Activated CD4-positive, alpha-beta T cell treated with anti-CD3 and anti-CD28 coated beads, Interleukin-2, amount 10 ng/mL, durations not matched to agents 7 days and 5 days (primary cell): ENCODE results near the gene NQO1. TPM values are rescaled to one million over a fixed set of nuclear protein-coding genes. Genes with fewer than 3 reads are reported as not detected.

Source experiments
- CTCF ChIA-PET: fragments of 350-600 bp; sonication (Branson Sonifier 250); formaldehyde crosslinking; loops from one replicate; lab custom pipeline; 2021; ENCODE audit warnings: antibody characterized with exemption; lab: Charles Lee
- POLR2A ChIA-PET: fragments of 350-600 bp; sonication (Branson Sonifier 250); formaldehyde crosslinking; loops from one replicate; lab custom pipeline; 2021; ENCODE audit warnings: antibody characterized with exemption; lab: Charles Lee
- DNase-seq: peaks from one replicate; pipeline ENCODE4 v3.0.0-alpha.2; 2020
- H3K27ac Mint-ChIP-seq: one replicate; pipeline ENCODE4 v1.8.0; 2021; ENCODE audit warnings: mild to moderate bottlenecking, moderate library complexity, mixed read lengths
- H3K27me3 Mint-ChIP-seq: one replicate; pipeline ENCODE4 v1.8.0; 2021; ENCODE audit warnings: mixed read lengths
- H3K36me3 Mint-ChIP-seq: one replicate; pipeline ENCODE4 v1.8.0; 2021; ENCODE audit warnings: low read depth, mixed read lengths
- H3K4me1 Mint-ChIP-seq: one replicate; pipeline ENCODE4 v1.8.0; 2021; ENCODE audit warnings: mixed read lengths
- H3K4me3 Mint-ChIP-seq: one replicate; pipeline ENCODE4 v1.8.0; 2021; ENCODE audit warnings: mild to moderate bottlenecking, moderate library complexity, mixed read lengths
- H3K9me3 Mint-ChIP-seq: one replicate; pipeline ENCODE4 v1.8.0; 2021; ENCODE audit warnings: mixed read lengths
- total RNA-seq, 2 experiments: library from RNA; stranded (reverse); gene quantifications; one replicate each; pipeline ENCODE4 v1.2.3, GENCODE V29; 2021

The NQO1 gene
- total RNA-seq, 2 experiments from 2014 or later: 20.4 to 22.4 TPM

GRCh38 chr16:69691980-69692911 lies 34.1 kb downstream of the NQO1 start:
- POLR2A ChIA-PET: interaction anchor here (0.7 kb wide), 1 partner anchor 81 kb away, joined by 3 read pairs; no protein-coding TSS in a partner anchor

GRCh38 chr16:69688589-69688988 lies 37.8 kb downstream of the NQO1 start:
- POLR2A ChIA-PET: no interaction called here
- H3K27ac Mint-ChIP-seq: no peak overlapping the region
- H3K9me3 Mint-ChIP-seq: no peaks in the 10 kb centered on the region
- DNase-seq: no peak
- H3K27me3 Mint-ChIP-seq: no peaks in the 10 kb centered on the region
- CTCF ChIA-PET: no interaction called here
- H3K4me3 Mint-ChIP-seq: no peak overlapping the region
- peaks cover 9% of the 10 kb centered on the region for H3K4me1 Mint-ChIP-seq
- H3K36me3 Mint-ChIP-seq: peaks cover 32% of the 10 kb centered on the region

More at GRCh38 chr16:69691980-69692911, 34.1 kb downstream of the NQO1 start:
- Mint-ChIP-seq H3K4me1 (peaks cover 9% of the 10 kb centered on the region), H3K27me3 (no peaks in the 10 kb centered on the region), H3K9me3 (no peaks in the 10 kb centered on the region), H3K27ac (no peak overlapping the region), H3K4me3 (no peak overlapping the region), H3K36me3 (peaks cover 52% of the 10 kb centered on the region)
- no peak for DNase-seq
- CTCF ChIA-PET: no interaction called here

GRCh38 chr16:69680358-69680757 lies 46.0 kb downstream of the NQO1 start:
- ChIA-PET CTCF (interaction anchor here (0.6 kb wide), 1 partner anchor 10 kb away, joined by 3 read pairs; no protein-coding TSS in a partner anchor), POLR2A (no interaction called here)
- Mint-ChIP-seq H3K27ac (no peak overlapping the region), H3K27me3 (no peaks in the 10 kb centered on the region), H3K4me3 (no peak overlapping the region), H3K9me3 (no peaks in the 10 kb centered on the region), H3K36me3 (peaks cover 14% of the 10 kb centered on the region), H3K4me1 (no peaks in the 10 kb centered on the region)
- DNase-seq: no peak

- no peak overlapping the region for H3K27ac Mint-ChIP-seq
- H3K36me3 Mint-ChIP-seq: peaks cover 24% of the 10 kb centered on the region
- ChIA-PET CTCF (interaction anchor here (0.6 kb wide), 2 partner anchors 67 to 187 kb away, joined by 3 to 4 read pairs; no protein-coding TSS in a partner anchor), POLR2A (interaction anchor here (0.6 kb wide), 1 partner anchor 138 kb away, joined by 4 read pairs; no protein-coding TSS in a partner anchor)
- H3K4me1 Mint-ChIP-seq: no peaks in the 10 kb centered on the region
- H3K27me3 Mint-ChIP-seq: no peaks in the 10 kb centered on the region
- no peak overlapping the region for H3K4me3 Mint-ChIP-seq
- H3K9me3 Mint-ChIP-seq: no peaks in the 10 kb centered on the region
- DNase-seq: no peak
These were observed 53.2 kb downstream of the NQO1 start for GRCh38 chr16:69672998-69673713.

GRCh38 chr16:69672315-69672997 lies 53.9 kb downstream of the NQO1 start:
- H3K36me3 Mint-ChIP-seq: peaks cover 23% of the 10 kb centered on the region

GRCh38 chr16:69669577-69669976 lies 56.8 kb downstream of the NQO1 start:
- Mint-ChIP-seq H3K36me3 (peaks cover 16% of the 10 kb centered on the region), H3K4me3 (no peak overlapping the region), H3K27me3 (no peaks in the 10 kb centered on the region), H3K9me3 (no peaks in the 10 kb centered on the region), H3K27ac (no peak overlapping the region), H3K4me1 (no peaks in the 10 kb centered on the region)
- no peak for DNase-seq
- POLR2A ChIA-PET: interaction anchor here (0.6 kb wide), 1 partner anchor 198 kb away, joined by 5 read pairs; no protein-coding TSS in a partner anchor
- CTCF ChIA-PET: no interaction called here

More at GRCh38 chr16:69672315-69672997, 53.9 kb downstream of the NQO1 start:
- H3K4me3 Mint-ChIP-seq: no peak overlapping the region
- no peaks in the 10 kb centered on the region for H3K27me3 Mint-ChIP-seq
- no peak for DNase-seq
- H3K4me1 Mint-ChIP-seq: no peaks in the 10 kb centered on the region
- POLR2A ChIA-PET: no interaction called here
- no peaks in the 10 kb centered on the region for H3K9me3 Mint-ChIP-seq
- H3K27ac Mint-ChIP-seq: no peak overlapping the region
- CTCF ChIA-PET: interaction anchor here (0.6 kb wide), 1 partner anchor 13 kb away, joined by 3 read pairs; no protein-coding TSS in a partner anchor

GRCh38 chr16:69663846-69664245 lies 62.5 kb downstream of the NQO1 start:
- CTCF ChIA-PET: interaction anchor here (0.6 kb wide), 1 partner anchor 112 kb away, joined by 3 read pairs; no protein-coding TSS in a partner anchor
- POLR2A ChIA-PET: interaction anchor here (0.7 kb wide), 1 partner anchor 44 kb away, joined by 5 read pairs; no protein-coding TSS in a partner anchor
- H3K36me3 Mint-ChIP-seq: peaks cover 16% of the 10 kb centered on the region

GRCh38 chr16:69662901-69663300 lies 63.5 kb downstream of the NQO1 start:
- no peaks in the 10 kb centered on the region for H3K9me3 Mint-ChIP-seq
- ChIA-PET CTCF (no interaction called here), POLR2A (no interaction called here)
- H3K36me3 Mint-ChIP-seq: peaks cover 16% of the 10 kb centered on the region
- H3K27ac Mint-ChIP-seq: no peak overlapping the region
- H3K4me1 Mint-ChIP-seq: no peaks in the 10 kb centered on the region
- H3K4me3 Mint-ChIP-seq: no peak overlapping the region
- DNase-seq: no peak
- no peaks in the 10 kb centered on the region for H3K27me3 Mint-ChIP-seq

More at GRCh38 chr16:69663846-69664245, 62.5 kb downstream of the NQO1 start:
- H3K27ac Mint-ChIP-seq: no peak overlapping the region
- no peak for DNase-seq
- no peaks in the 10 kb centered on the region for H3K4me1 Mint-ChIP-seq
- no peak overlapping the region for H3K4me3 Mint-ChIP-seq
- no peaks in the 10 kb centered on the region for H3K9me3 Mint-ChIP-seq
- H3K27me3 Mint-ChIP-seq: no peaks in the 10 kb centered on the region

- Mint-ChIP-seq H3K4me1 (no peaks in the 10 kb centered on the region), H3K4me3 (no peak overlapping the region), H3K27ac (no peak overlapping the region), H3K27me3 (no peaks in the 10 kb centered on the region), H3K36me3 (peaks cover 18% of the 10 kb centered on the region), H3K9me3 (no peaks in the 10 kb centered on the region)
- ChIA-PET POLR2A (no interaction called here), CTCF (no interaction called here)
- no peak for DNase-seq
These were observed 66.2 kb downstream of the NQO1 start for GRCh38 chr16:69660166-69660565.

Other genes starting within 250 kb of the NQO1 start
- gene NFAT5, start 160.6 kb downstream of the NQO1 start, total RNA-seq: 10 to 100 TPM; 18.5 to 19.5 TPM
- gene NOB1, start 28.4 kb upstream of the NQO1 start, total RNA-seq: 10 to 100 TPM; 60.5 to 62.5 TPM
- gene WWP2, start 35.8 kb upstream of the NQO1 start, total RNA-seq: 10 to 100 TPM; 68.8 to 76.3 TPM
- gene CLEC18A, start 224.8 kb upstream of the NQO1 start, total RNA-seq: 1 to 10 TPM in 1 of 2 experiments, under 1 TPM in 1; 0.99 to 1.0 TPM